Right ventricle myocardium inferior (tissue), 1 donor: Measurements from ENCODE around the gene PLEKHA1. TPM values are rescaled to one million over a fixed set of nuclear protein-coding genes. Genes with fewer than 3 reads are reported as not detected.

Experiments
- ATAC-seq: fragments of 200-7000 bp; cut with Tn5 transposase; one replicate; pipeline ENCODE4 v1.9.1; 2020; ENCODE audit warnings: mild to moderate bottlenecking, moderate library complexity
- DNase-seq: peaks from one replicate; pipeline ENCODE4 v3.0.0; 2021; ENCODE audit errors: missing footprints
- intact Hi-C: fragments of 100-400 bp; cut with DNase I; formaldehyde crosslinking; loops from one replicate; pipeline ENCODE4 v1.11.0; 2022
- total RNA-seq: library from RNA; stranded (reverse); fragmentation: NEBNext Ultra II Directional; extraction: Animal tissue kit (Norgen Biotek cat#: 25700); gene quantifications from one replicate; pipeline ENCODE4 v1.2.1, GENCODE V29; 2021
- donor health status: DM: no; HTN: yes; CAD: no; lungs with severe emphysema.

Gene PLEKHA1
- total RNA-seq, 1 donor from 2014 or later: 68.0 TPM

- DNase-seq: no peak
- intact Hi-C loops: no loop called here
- no peak for ATAC-seq
These were observed 92.5 kb downstream of the PLEKHA1 start for GRCh38 chr10:122466951-122467381.

DNA sequence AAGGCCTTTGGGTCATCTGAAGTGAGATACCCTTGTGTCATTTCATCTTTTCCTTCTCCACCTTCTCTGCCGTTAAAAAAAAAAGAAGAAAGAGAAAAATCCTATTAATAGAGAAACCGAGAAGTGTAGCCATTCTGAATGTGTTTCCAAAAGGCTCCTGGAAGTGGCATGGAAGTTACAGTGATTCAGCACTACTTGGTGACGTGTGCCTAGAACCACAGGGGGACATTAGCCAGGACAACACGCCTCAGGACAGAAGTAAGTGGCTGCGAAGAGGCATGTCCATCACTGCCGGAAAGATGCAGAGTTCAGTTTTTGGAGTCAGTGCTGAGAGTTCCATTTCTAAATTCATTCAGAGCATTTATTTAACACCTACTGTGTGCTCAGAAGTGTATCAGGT is 93.2 kb downstream of the PLEKHA1 start:
- no peak for DNase-seq
- no peak for ATAC-seq
- intact Hi-C loops: no loop called here

GRCh38 chr10:122468307-122468925 is 93.9 kb downstream of the PLEKHA1 start:
- DNase-seq: no peak
- intact Hi-C loops: no loop called here

DNA sequence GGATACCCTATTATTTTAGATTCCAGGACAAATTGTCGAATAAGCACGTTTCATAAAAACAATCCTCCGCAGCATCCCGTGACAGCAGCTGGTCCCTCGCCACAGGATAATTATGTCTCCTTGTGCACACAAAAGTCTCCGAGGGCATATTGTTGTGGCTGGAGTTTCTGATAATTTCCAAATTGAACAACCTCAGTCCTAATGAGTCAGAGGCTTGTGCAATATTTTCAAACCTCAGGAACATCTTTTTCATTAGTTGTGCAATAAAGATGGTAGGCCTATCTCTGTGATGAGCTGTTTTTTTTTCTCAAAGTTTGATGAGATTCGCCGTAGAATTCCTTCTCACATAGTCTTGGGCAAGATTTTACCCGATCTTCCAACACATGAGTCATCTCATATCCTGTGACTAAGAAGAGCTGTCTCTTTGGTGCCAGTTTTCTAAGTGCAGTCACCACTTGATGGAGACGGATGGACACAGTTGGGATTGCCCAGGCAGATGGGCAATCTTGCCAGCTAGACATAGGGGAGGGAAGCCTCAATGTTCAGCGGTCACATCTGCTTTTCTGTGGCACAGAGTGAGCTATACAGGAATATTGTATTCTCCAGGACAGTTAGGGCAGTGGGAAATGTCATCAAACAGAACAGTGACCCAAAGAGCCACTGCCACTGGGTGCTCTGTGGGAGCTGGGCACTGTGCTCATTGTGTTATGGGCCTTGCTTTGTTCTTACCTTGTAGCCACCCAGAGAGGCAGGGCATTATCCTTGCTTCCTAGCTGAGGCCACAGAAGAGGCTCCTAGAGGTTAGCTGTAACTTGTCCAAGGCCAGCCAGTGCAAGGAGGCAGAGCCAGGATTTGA is 94.6 kb downstream of the PLEKHA1 start:
- intact Hi-C loops: no loop called here
- peak; percentile 67 for ATAC-seq
- no peak for DNase-seq

More at GRCh38 chr10:122468307-122468925, 93.9 kb downstream of the PLEKHA1 start:
- no peak for ATAC-seq

DNA sequence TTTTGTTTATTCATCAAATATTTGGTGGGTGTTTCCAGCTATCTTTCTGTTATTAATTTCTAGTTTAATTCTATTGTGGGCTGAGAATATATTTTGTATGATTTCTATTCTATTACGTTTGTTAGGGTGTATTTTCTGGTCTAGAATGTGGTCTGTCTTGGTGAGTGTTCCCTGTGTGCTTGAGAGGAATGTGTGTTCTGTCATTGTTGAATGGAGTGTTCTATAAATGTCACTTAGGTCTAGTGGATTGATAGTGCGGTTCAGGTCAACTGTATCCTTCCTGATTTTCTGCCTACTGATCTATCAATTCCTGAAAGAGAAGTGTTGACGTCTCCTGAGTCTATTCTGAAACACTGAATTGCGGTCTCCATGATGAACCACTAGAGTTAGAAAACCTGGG is 95.3 kb downstream of the PLEKHA1 start:
- intact Hi-C loops: no loop called here
- DNase-seq (no peak), ATAC-seq (peak; percentile 49)

DNA sequence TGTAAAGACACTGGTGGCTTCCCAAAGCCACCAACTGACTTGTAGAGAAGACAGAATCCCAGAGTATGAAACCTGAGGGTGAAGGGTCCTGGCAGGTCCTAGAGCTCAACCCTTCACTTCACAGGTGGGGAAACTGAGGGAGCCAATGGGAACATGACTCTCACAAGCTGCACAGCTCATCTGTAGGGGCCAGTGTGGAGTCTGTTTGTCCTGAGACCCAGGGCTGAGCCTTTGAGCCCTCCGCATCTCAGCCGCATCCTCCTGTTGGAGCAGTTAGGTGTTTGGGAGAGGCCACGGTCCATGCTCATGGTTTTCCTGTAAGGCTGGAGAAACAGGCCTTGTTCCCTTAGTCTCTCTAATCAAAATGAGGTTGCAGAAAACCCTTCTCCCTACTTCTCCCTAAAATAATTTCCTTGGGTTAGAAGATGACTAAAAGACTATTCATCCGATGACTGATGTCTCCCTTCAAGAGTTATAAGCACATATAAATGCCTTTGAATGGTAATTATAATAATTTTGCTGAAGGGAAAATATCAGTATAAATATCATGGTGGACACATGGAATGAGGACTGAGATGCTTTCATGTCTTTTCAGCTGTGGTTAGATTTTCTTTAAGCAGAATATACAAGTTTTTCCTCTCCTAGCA is 97.1 kb downstream of the PLEKHA1 start:
- ATAC-seq: no peak
- intact Hi-C loops: no loop called here
- no peak for DNase-seq

GRCh38 chr10:122473116-122473515 is 98.6 kb downstream of the PLEKHA1 start:
- DNase-seq: no peak
- ATAC-seq: no peak

DNA sequence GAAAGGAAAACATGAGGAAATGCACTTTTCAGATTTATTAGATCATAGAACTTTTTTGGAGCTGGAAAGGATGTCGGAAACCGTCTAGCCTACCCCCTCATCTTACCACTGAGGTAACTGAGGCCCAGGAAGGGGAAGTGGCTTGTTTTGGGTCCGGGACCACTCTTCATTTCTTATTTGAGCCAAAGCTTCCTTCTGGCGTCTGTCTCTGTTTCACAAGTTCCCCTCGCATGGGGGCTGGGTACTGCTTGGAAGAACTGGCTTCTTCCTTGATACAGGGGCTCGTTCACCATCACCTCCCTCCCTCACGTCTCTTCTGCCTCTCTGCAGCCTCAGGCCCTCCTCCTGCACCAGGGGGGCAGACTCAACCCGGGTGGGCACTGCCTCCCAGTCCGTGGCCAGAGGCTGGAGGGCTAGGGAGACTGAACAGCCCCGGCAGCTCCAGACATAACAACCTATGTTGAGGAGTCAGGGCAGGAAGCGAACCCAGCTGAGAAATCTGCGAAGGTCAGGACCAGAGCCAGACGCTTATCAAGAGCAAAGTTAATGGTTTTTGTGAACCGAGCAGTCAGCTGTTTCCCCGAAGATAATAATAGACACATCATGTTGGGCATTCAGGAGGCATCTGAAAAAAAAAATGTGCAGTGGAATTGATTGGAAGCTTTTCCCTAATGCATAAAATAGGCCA is 99.8 kb downstream of the PLEKHA1 start:
- intact Hi-C loops: no loop called here
- no peak for DNase-seq
- ATAC-seq: peak; percentile 51

More at GRCh38 chr10:122473116-122473515, 98.6 kb downstream of the PLEKHA1 start:
- intact Hi-C loops: no loop called here

GRCh38 chr10:122475100-122475499 is 100.6 kb downstream of the PLEKHA1 start:
- peak; percentile 93 for ATAC-seq
- intact Hi-C loops: no loop called here

GRCh38 chr10:122475591-122476332 is 101.3 kb downstream of the PLEKHA1 start:
- ATAC-seq: no peak
- intact Hi-C loops: no loop called here

More at GRCh38 chr10:122475100-122475499, 100.6 kb downstream of the PLEKHA1 start:
- peak; percentile 89 for DNase-seq

GRCh38 chr10:122476333-122476695 is 101.8 kb downstream of the PLEKHA1 start:
- ATAC-seq (no peak), DNase-seq (no peak)
- intact Hi-C loops: no loop called here

More at GRCh38 chr10:122475591-122476332, 101.3 kb downstream of the PLEKHA1 start:
- DNase-seq: no peak

DNA sequence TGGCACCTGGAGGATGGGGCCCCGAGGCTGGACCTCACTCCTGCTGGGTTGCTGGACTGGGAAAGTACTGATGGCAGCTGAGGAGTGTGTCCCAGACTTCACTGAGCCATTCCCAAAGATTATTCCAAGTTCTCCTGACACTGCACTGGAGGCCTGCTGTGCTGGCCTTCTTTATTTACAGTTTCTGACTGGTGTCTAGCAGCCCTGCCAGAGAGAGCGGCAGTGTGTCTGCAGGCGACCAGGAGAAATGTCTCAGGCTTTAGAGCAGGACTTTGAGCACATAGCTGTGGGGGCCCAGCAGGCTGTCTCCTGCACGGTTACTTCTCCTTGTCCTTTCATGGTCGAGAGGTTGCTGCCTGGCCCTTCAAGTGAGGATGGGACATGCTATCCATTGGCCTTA is 102.9 kb downstream of the PLEKHA1 start:
- no peak for DNase-seq
- intact Hi-C loops: no loop called here
- no peak for ATAC-seq

GRCh38 chr10:122478971-122479370 is 104.5 kb downstream of the PLEKHA1 start:
- ATAC-seq (no peak), DNase-seq (no peak)
- intact Hi-C loops: no loop called here

DNA sequence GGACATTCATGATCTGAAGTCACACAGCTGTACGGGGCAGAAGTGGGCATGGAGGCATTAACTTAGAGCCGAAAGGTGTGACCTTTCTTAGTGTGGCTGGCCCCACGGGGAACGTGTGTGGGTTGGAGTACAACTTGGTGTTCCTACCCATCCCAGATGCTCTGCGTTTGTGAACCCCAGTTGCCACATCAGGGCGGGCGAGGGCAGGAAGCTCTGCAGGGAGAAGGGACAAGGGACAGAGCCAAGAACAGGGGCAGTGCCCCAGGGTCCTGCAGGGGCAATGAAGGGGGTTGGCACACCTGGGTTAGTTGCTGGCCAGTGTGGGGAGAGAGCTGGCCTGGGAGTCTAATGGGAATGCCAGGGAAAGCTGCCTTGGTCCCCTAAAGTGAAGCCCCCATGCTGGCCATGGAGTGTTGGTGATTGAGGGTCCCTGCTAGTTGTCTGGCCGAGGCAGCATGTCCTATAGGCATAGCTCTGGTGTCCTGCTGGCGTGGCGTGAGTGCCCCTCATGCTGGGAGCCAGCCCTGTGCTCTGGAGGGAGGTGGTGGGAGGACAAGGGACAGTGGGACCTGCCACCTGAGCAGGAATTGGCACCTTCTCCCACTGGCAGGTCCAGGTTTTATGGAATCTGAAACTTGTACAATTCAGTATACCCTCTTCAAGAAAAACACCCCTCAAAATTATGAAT is 105.8 kb downstream of the PLEKHA1 start:
- DNase-seq (no peak), ATAC-seq (no peak)
- intact Hi-C loops: no loop called here

DNA sequence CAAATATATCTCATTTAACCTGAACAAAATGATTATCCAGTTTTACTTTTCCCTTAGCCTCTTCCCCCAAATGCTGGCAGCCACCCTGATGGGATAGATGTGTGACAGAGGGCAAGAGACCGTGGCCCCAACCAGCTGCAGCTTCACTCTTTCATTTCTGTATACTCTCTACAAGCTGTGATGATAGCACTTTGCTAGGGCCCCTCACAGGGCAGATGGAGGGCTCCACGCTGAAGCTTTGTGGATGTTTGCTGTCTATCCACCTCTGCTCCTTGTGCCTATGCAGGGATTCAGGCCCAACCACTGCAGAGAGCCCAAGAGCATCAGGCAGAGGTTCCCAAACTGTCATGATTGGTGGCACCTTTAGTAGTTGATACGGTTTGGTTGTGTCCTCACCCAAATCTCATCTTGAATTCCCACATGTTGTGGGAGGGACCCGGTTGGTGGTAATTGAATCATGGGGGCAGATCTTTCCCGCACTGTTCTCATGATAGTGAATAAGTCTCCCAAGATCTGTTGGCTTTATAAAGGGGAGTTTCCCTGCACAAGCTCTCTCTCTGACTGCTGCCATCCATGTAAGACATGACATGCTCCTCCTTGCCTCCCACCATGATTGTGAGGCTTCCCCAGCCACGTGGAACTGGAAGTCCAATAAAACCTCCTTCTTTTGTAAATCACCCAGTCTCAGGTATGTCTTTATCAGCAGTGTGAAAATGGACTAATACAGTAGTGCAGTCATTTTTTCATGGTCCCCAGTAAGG is 107.0 kb downstream of the PLEKHA1 start:
- DNase-seq (no peak), ATAC-seq (no peak)
- intact Hi-C loops: no loop called here
